SK-N-SH treated with all-trans-retinoic acid at 6 μM for 48 hours (cell line): ENCODE data around the gene SLC1A6.

Source experiments
- ATAC-seq: fragments of 200-7000 bp; cut with Tn5 transposase; 3 replicates; pipeline ENCODE4 v1.9.1; 2020; ENCODE audit warnings: mild to moderate bottlenecking, moderate library complexity
- ARNTL ChIP-seq: fragments of 450-650 bp; formaldehyde crosslinking; IDR thresholded peaks from 2 replicates; pipeline ENCODE4 v1.5.0; 2020; ENCODE audit warnings: low read depth, mild to moderate bottlenecking, moderate library complexity, borderline replicate concordance
- BACH2 ChIP-seq: fragments of 250-450 bp; sonication (Bioruptor Pico); IDR thresholded peaks from 2 replicates; pipeline ENCODE4 v1.9.0; 2021; ENCODE audit warnings: mild to moderate bottlenecking, borderline replicate concordance
- CREB5 ChIP-seq: fragments of 250-450 bp; sonication (Bioruptor Pico); IDR thresholded peaks from 2 replicates; pipeline ENCODE4 v1.5.1; 2020; ENCODE audit warnings: low read depth, mild to moderate bottlenecking, moderate library complexity
- CSDC2 ChIP-seq: fragments of 250-450 bp; sonication (Bioruptor Pico); IDR thresholded peaks from 2 replicates; pipeline ENCODE4 v1.5.0; 2020; ENCODE audit warnings: mild to moderate bottlenecking, moderate library complexity
- ESRRG ChIP-seq: fragments of 250-450 bp; sonication (Bioruptor Pico); IDR thresholded peaks from 2 replicates; pipeline ENCODE4 v1.6.1; 2021; ENCODE audit warnings: mild to moderate bottlenecking
- GLIS3 ChIP-seq: fragments of 250-450 bp; sonication (Bioruptor Pico); IDR thresholded peaks from 2 replicates; pipeline ENCODE4 v1.5.0; 2020; ENCODE audit warnings: mild to moderate bottlenecking, moderate library complexity
- POU6F1 ChIP-seq: fragments of 250-450 bp; sonication (Bioruptor Pico); IDR thresholded peaks from 2 replicates; pipeline ENCODE4 v1.8.0; 2021; ENCODE audit warnings: low read depth, mild to moderate bottlenecking, moderate library complexity, borderline replicate concordance
- RARB ChIP-seq: fragments of 250-450 bp; sonication (Bioruptor Pico); IDR thresholded peaks from 2 replicates; pipeline ENCODE4 v1.8.0; 2021; ENCODE audit warnings: mild to moderate bottlenecking, moderate library complexity
- SNAI2 ChIP-seq: fragments of 250-450 bp; sonication (Bioruptor Pico); IDR thresholded peaks from 2 replicates; pipeline ENCODE4 v1.5.0; 2020; ENCODE audit warnings: mild to moderate bottlenecking, moderate library complexity
- TOX ChIP-seq: fragments of 250-450 bp; sonication (Bioruptor Pico); IDR thresholded peaks from 2 replicates; pipeline ENCODE4 v1.8.0; 2021; ENCODE audit warnings: mild to moderate bottlenecking, moderate library complexity, borderline replicate concordance
- ZFP3 ChIP-seq: fragments of 250-450 bp; sonication (Bioruptor Pico); IDR thresholded peaks from 2 replicates; pipeline ENCODE4 v1.5.0; 2020; ENCODE audit warnings: mild to moderate bottlenecking, moderate library complexity
- ZNF565 ChIP-seq: fragments of 450-650 bp; formaldehyde crosslinking; conservative IDR thresholded peaks from 2 replicates; pipeline ENCODE4 v1.5.0; 2020; ENCODE audit warnings: low read depth, mild to moderate bottlenecking, moderate library complexity
- ZNF8 ChIP-seq: fragments of 450-650 bp; formaldehyde crosslinking; IDR thresholded peaks from 2 replicates; pipeline ENCODE4 v1.5.0; 2020; ENCODE audit warnings: mild to moderate bottlenecking, moderate library complexity
- TF ChIP-seq, protein P1 (sequence below): fragments of 250-450 bp; sonication (Bioruptor Pico); IDR thresholded peaks from 2 replicates; pipeline ENCODE4 v1.5.1; 2021; ENCODE audit warnings: mild to moderate bottlenecking, moderate library complexity
- TF ChIP-seq, protein P2 (sequence below): fragments of 250-450 bp; sonication (Bioruptor Pico); IDR thresholded peaks from 2 replicates; pipeline ENCODE4 v1.8.0; 2020; ENCODE audit warnings: mild to moderate bottlenecking, moderate library complexity, borderline replicate concordance
- TF ChIP-seq, protein P3 (sequence below): fragments of 250-450 bp; sonication (Bioruptor Pico); IDR thresholded peaks from 2 replicates; pipeline ENCODE4 v1.5.0; 2020; ENCODE audit warnings: mild to moderate bottlenecking, moderate library complexity

The SLC1A6 gene

DNA sequence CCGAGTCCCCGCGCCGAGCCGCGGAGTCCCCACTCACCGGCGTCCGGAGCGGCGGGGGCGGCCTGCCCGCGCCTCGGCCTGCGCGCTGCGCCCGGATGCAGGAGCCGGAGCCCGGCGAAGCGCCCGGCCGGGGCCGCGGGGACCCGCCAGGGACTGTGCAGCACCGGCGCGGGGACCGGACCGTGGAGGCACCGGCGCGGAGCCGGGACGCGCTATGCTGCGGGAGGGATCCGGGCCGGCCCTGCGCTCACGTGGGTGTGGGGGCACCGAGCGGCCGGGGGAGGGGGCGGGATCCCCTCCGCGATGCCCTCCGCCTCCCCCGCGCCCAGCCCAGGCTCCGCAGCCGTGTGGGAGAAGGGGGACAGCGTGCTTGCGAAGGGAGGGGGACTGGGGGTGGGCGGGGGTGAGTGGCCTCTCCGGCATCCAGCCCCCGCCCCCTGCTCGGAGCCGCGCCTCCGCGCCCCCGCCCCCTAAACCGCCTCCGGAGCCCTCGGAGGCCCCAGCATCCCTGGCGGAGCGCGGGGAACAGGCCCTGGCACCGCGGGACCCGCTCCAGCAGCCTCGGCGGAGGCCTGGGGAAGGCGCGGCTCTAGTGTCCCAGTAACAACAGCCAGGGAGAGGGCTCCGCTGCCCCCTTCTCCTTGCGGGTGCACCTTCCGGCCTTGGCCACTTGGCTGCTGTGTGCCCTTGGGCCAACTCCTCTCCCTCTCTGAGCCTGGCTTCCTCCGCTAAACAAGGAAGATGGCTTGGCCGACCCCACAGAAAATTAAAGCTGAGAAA is at the start of gene SLC1A6:
Gene SLC1A6 (minus strand): TSS at position 389 of the 780 bp plus-strand sequence. CDS start 6,954 bp downstream, outside the sequence.
- no peak for ATAC-seq
- TF ChIP-seq ZFP3 (CRISPR knock-in tag), result no peak
- TF ChIP-seq ZNF565, result no peak
- TF ChIP-seq SNAI2 (CRISPR knock-in tag), result no peak
- TF ChIP-seq ARNTL (CRISPR knock-in tag), result no peak
- TF ChIP-seq CREB5, result no peak
- TF ChIP-seq, protein P1, sequence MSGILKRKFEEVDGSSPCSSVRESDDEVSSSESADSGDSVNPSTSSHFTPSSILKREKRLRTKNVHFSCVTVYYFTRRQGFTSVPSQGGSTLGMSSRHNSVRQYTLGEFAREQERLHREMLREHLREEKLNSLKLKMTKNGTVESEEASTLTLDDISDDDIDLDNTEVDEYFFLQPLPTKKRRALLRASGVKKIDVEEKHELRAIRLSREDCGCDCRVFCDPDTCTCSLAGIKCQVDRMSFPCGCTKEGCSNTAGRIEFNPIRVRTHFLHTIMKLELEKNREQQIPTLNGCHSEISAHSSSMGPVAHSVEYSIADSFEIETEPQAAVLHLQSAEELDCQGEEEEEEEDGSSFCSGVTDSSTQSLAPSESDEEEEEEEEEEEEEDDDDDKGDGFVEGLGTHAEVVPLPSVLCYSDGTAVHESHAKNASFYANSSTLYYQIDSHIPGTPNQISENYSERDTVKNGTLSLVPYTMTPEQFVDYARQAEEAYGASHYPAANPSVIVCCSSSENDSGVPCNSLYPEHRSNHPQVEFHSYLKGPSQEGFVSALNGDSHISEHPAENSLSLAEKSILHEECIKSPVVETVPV, result no peak

- TF ChIP-seq ESRRG (CRISPR knock-in tag) (no peak), ZFP3 (CRISPR knock-in tag) (no peak), POU6F1 (no peak), CREB5 (no peak), RARB (CRISPR knock-in tag) (no peak), CSDC2 (no peak), TOX (CRISPR knock-in tag) (no peak), GLIS3 (CRISPR knock-in tag) (no peak), SNAI2 (CRISPR knock-in tag) (no peak)
- TF ChIP-seq, protein P2, sequence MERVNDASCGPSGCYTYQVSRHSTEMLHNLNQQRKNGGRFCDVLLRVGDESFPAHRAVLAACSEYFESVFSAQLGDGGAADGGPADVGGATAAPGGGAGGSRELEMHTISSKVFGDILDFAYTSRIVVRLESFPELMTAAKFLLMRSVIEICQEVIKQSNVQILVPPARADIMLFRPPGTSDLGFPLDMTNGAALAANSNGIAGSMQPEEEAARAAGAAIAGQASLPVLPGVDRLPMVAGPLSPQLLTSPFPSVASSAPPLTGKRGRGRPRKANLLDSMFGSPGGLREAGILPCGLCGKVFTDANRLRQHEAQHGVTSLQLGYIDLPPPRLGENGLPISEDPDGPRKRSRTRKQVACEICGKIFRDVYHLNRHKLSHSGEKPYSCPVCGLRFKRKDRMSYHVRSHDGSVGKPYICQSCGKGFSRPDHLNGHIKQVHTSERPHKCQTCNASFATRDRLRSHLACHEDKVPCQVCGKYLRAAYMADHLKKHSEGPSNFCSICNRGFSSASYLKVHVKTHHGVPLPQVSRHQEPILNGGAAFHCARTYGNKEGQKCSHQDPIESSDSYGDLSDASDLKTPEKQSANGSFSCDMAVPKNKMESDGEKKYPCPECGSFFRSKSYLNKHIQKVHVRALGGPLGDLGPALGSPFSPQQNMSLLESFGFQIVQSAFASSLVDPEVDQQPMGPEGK (CRISPR knock-in tag), result no peak
- no peak for ATAC-seq
These were observed 48.8 kb upstream of the SLC1A6 start for GRCh38 chr19:15028490-15028889.

GRCh38 chr19:15025217-15025616 is 45.6 kb upstream of the SLC1A6 start:
- TF ChIP-seq, protein P2 (CRISPR knock-in tag), result no peak
- no peak for TF ChIP-seq TOX (CRISPR knock-in tag)
- no peak for TF ChIP-seq RARB (CRISPR knock-in tag)
- TF ChIP-seq BACH2 (CRISPR knock-in tag), result no peak
- TF ChIP-seq ESRRG (CRISPR knock-in tag), result no peak
- TF ChIP-seq, protein P3, sequence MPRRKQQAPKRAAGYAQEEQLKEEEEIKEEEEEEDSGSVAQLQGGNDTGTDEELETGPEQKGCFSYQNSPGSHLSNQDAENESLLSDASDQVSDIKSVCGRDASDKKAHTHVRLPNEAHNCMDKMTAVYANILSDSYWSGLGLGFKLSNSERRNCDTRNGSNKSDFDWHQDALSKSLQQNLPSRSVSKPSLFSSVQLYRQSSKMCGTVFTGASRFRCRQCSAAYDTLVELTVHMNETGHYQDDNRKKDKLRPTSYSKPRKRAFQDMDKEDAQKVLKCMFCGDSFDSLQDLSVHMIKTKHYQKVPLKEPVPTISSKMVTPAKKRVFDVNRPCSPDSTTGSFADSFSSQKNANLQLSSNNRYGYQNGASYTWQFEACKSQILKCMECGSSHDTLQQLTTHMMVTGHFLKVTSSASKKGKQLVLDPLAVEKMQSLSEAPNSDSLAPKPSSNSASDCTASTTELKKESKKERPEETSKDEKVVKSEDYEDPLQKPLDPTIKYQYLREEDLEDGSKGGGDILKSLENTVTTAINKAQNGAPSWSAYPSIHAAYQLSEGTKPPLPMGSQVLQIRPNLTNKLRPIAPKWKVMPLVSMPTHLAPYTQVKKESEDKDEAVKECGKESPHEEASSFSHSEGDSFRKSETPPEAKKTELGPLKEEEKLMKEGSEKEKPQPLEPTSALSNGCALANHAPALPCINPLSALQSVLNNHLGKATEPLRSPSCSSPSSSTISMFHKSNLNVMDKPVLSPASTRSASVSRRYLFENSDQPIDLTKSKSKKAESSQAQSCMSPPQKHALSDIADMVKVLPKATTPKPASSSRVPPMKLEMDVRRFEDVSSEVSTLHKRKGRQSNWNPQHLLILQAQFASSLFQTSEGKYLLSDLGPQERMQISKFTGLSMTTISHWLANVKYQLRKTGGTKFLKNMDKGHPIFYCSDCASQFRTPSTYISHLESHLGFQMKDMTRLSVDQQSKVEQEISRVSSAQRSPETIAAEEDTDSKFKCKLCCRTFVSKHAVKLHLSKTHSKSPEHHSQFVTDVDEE (CRISPR knock-in tag), result no peak
- TF ChIP-seq CSDC2, result no peak
- TF ChIP-seq GLIS3 (CRISPR knock-in tag), result no peak
- no peak for TF ChIP-seq ZNF8 (CRISPR knock-in tag)
- peak; percentile 75 for ATAC-seq
